K562 (cell line): ENCODE data around the gene PAN3. TPM values are rescaled to one million over a fixed set of nuclear protein-coding genes. Genes with fewer than 3 reads are reported as not detected.

ENCODE experiments used
- ATAC-seq: fragments of 200-7000 bp; cut with Tn5 transposase; 3 replicates; pipeline ENCODE4 v1.9.1; 2020; ENCODE audit warnings: moderate library complexity
- BruUV-seq: library from RNA; stranded (reverse); fragments of 400-500 nt; replicated peaks from 2 replicates; lab custom pipeline; 2021; lab: Mats Ljungman, UMichigan
- CTCF ChIA-PET: fragments of 300-600 bp; formaldehyde crosslinking; extraction: SDS; loops from one replicate; lab custom pipeline; 2021; ENCODE audit warnings: low intra/inter-chr PET ratio; lab: Yijun Ruan, JAX
- POLR2A ChIA-PET: fragments of 300-600, 350-650 bp; sonication (Branson Sonifier 250); formaldehyde crosslinking; extraction: SDS; loops from one replicate; lab custom pipeline; 2021; ENCODE audit warnings: antibody characterized with exemption, inconsistent platforms; lab: Yijun Ruan, JAX
- DNase-seq, 4 experiments: peaks; one replicate each; pipeline versions ENCODE4 v3.0.0 to v3.0.0-alpha.2; 2011 to 2018; ENCODE audit warnings: low spot score in 3 of 4, mixed read lengths in 3 of 4; ENCODE audit errors: extremely low read depth in 1 of 4
- FAIRE-seq: peaks from 2 replicates; lab custom pipeline; 2011; peaks lifted over from hg19 to GRCh38; lab: Jason Lieb, UNC
- H2AFZ ChIP-seq: 2 replicates; pipeline ENCODE4 v1.6.0; 2011; ENCODE audit warnings: low read depth, low read length, control low read depth, inconsistent platforms
- H3K27ac ChIP-seq: fragments of 200-600 bp; 3 replicates; pipeline ENCODE4 v1.8.0; 2011; ENCODE audit warnings: low read depth, mild to moderate bottlenecking, control low read depth, inconsistent platforms, low read length, moderate library complexity, mixed read lengths; ENCODE audit errors: extremely low read depth
- H3K27me3 ChIP-seq, 2 experiments: fragments of 300-600 bp in 1 of 2; 2 replicates in 1 of 2; 3 replicates in 1 of 2; pipeline versions ENCODE4 v1.6.0 to v1.8.0; 2011; ENCODE audit warnings: inconsistent platforms in 2 of 2, low read length in 2 of 2, mild to moderate bottlenecking in 1 of 2, mixed read lengths in 1 of 2, moderate library complexity in 1 of 2; ENCODE audit not compliant: control insufficient read depth in 2 of 2, insufficient read depth in 2 of 2
- H3K36me3 ChIP-seq: fragments of 300-600 bp; 3 replicates; pipeline ENCODE4 v1.8.0; 2011; ENCODE audit warnings: mild to moderate bottlenecking, low read length, inconsistent platforms; ENCODE audit not compliant: control insufficient read depth, insufficient read depth
- H3K4me1 ChIP-seq, 2 experiments: fragments of 200-600 bp in 1 of 2; replicated peaks in 1 of 2; 2 replicates in 1 of 2; 3 replicates in 1 of 2; pipeline versions ENCODE4 v1.5.1 to v1.8.0; 2011; ENCODE audit warnings: inconsistent platforms in 2 of 2, low read length in 2 of 2, mild to moderate bottlenecking in 1 of 2, mixed read lengths in 1 of 2, moderate library complexity in 1 of 2; ENCODE audit not compliant: control insufficient read depth in 2 of 2, insufficient read depth in 2 of 2
- H3K4me2 ChIP-seq: 2 replicates; pipeline ENCODE4 v1.6.1; 2011; ENCODE audit warnings: low read length, control low read depth, inconsistent platforms, mixed read lengths; ENCODE audit not compliant: insufficient read depth
- H3K4me3 ChIP-seq: fragments of 200-600 bp; sonication (generic), shearing (Covaris generic); 2 replicates; pipeline ENCODE4 v1.5.1; 2016; ENCODE audit warnings: control low read depth, inconsistent platforms
- H3K79me2 ChIP-seq: fragments of 200-600 bp; 3 replicates; pipeline ENCODE4 v1.8.0; 2011; ENCODE audit warnings: low read length, inconsistent platforms; ENCODE audit not compliant: control insufficient read depth, insufficient read depth
- H3K9ac ChIP-seq, 2 experiments: 2 replicates each; pipeline versions ENCODE4 v1.6.0 to v1.6.1; 2011; ENCODE audit warnings: low read depth in 2 of 2, low read length in 2 of 2, control low read depth in 1 of 2, inconsistent platforms in 1 of 2, mild to moderate bottlenecking in 1 of 2, mixed read lengths in 1 of 2; ENCODE audit not compliant: insufficient read depth in 1 of 2
- H3K9me1 ChIP-seq: one replicate; pipeline ENCODE4 v1.6.0; 2011; ENCODE audit warnings: inconsistent platforms, mild to moderate bottlenecking, low read length, moderate library complexity; ENCODE audit not compliant: control insufficient read depth, insufficient read depth
- H3K9me3 ChIP-seq: replicated peaks from 2 replicates; pipeline ENCODE4 v1.5.1; 2011; ENCODE audit warnings: low read depth, low read length, inconsistent platforms; ENCODE audit not compliant: control insufficient read depth, insufficient read depth
- H4K20me1 ChIP-seq: replicated peaks from 2 replicates; pipeline ENCODE4 v1.6.1; 2011; ENCODE audit warnings: low read length, inconsistent platforms, mixed read lengths; ENCODE audit not compliant: control insufficient read depth, insufficient read depth
- CAMTA2 ChIP-seq: fragments of 250-450 bp; sonication (Bioruptor Pico); conservative IDR thresholded peaks from 2 replicates; pipeline ENCODE4 v1.5.1; 2022
- CC2D1A ChIP-seq: fragments of 450-650 bp; IDR thresholded peaks from 2 replicates; pipeline ENCODE4 v1.6.1; 2017; ENCODE audit warnings: mild to moderate bottlenecking
- CCNT2 ChIP-seq: IDR thresholded peaks from 2 replicates; pipeline ENCODE4 v1.6.1; 2011; ENCODE audit warnings: borderline replicate concordance, low read depth, mild to moderate bottlenecking, moderate library complexity, mixed read lengths, low read length; ENCODE audit not compliant: insufficient read length; ENCODE audit errors: extremely low read depth
- CHCHD3 ChIP-seq: fragments of 250-450 bp; sonication (Bioruptor Pico); IDR thresholded peaks from 2 replicates; pipeline ENCODE4 v2.1.2; 2022; ENCODE audit warnings: mild to moderate bottlenecking
- ID3 ChIP-seq, 2 experiments: fragments of 250-450 bp in 1 of 2; fragments of 450-650 bp in 1 of 2; sonication (Bioruptor Pico) in 1 of 2; IDR thresholded peaks; 2 replicates each; pipeline versions ENCODE4 v1.6.1 to v1.8.0; 2016 to 2021; ENCODE audit warnings: mild to moderate bottlenecking in 2 of 2, moderate library complexity in 2 of 2, missing compliant biosample characterization in 1 of 2, missing genetic modification characterization in 1 of 2
- MAFF ChIP-seq: IDR thresholded peaks from 2 replicates; pipeline ENCODE4 v1.6.1; 2012; ENCODE audit warnings: low read length, improper control_type of control experiment
- MAFK ChIP-seq: IDR thresholded peaks from 2 replicates; pipeline ENCODE4 v1.6.1; 2011; ENCODE audit warnings: low read length, improper control_type of control experiment
- NRF1 ChIP-seq, 2 experiments: fragments of 450-650 bp; IDR thresholded peaks in 1 of 2; conservative IDR thresholded peaks in 1 of 2; 2 replicates each; pipeline ENCODE4 v1.6.1; 2014; ENCODE audit warnings: mild to moderate bottlenecking in 2 of 2
- PTBP1 ChIP-seq: fragments of 200-400 bp; formaldehyde crosslinking; IDR thresholded peaks from 2 replicates; pipeline ENCODE4 v1.6.1; 2017; ENCODE audit warnings: low read depth, low read length
- RNF219 ChIP-seq: fragments of 250-450 bp; sonication (Bioruptor Pico); IDR thresholded peaks from 2 replicates; pipeline ENCODE4 v1.5.0; 2022; ENCODE audit warnings: mild to moderate bottlenecking
- SRSF1 ChIP-seq: fragments of 200-400 bp; formaldehyde crosslinking; IDR thresholded peaks from 2 replicates; pipeline ENCODE4 v1.6.1; 2017; ENCODE audit warnings: mild to moderate bottlenecking, low read depth, low read length, moderate library complexity
- ZNF277 ChIP-seq: fragments of 250-450 bp; sonication (Bioruptor Pico); IDR thresholded peaks from 2 replicates; pipeline ENCODE4 v1.8.0; 2022; ENCODE audit warnings: inconsistent platforms, mild to moderate bottlenecking, moderate library complexity, borderline replicate concordance
- ZNF445 ChIP-seq: fragments of 250-450 bp; sonication (Bioruptor Pico); IDR thresholded peaks from 2 replicates; pipeline ENCODE4 v1.4.0; 2020; ENCODE audit warnings: low read depth, mild to moderate bottlenecking, moderate library complexity
- ZNF77 ChIP-seq: fragments of 250-450 bp; sonication (Bioruptor Pico); IDR thresholded peaks from 2 replicates; pipeline ENCODE4 v1.5.0; 2020
- WGBS: fragments of 100-300 bp; shearing (Covaris generic); methylation state at CpG from one replicate; pipeline ENCODE4 v1.1.6; 2016; ENCODE audit warnings: low coverage, mixed read lengths; ENCODE audit not compliant: insufficient coverage; ENCODE audit errors: missing lambda C conversion rate; 5-methylcytosine and 5-hydroxymethylcytosine counted together
- in situ Hi-C: fragments of 300-500 bp; cut with MboI; formaldehyde crosslinking; loops from 4 replicates; pipeline ENCODE4 v1.15.0; 2018; ENCODE audit warnings: inconsistent platforms, mixed read lengths
- intact Hi-C: fragments of 100-400 bp; cut with micrococcal nuclease; formaldehyde crosslinking; loops from 2 replicates; pipeline ENCODE4 v1.14.2; 2022
- polyA plus RNA-seq, 8 experiments: library from polyadenylated mRNA; depleted of rRNA in 4 of 8; stranded (reverse) in 5 of 8; unstranded in 3 of 8; fragments of >200 nt; fragmentation: Nextera tagmentation in 2 of 8; fragmentation: Illumina TruSeq in 1 of 8; extraction: Ambion mirVana in 2 of 8; extraction: Trizol in 1 of 8; gene quantifications; 2 replicates each; pipeline versions ENCODE4 v1.2.1 to v1.2.3, GENCODE V29; 2011 to 2014; ENCODE audit warnings: inconsistent platforms in 1 of 8, missing spikeins in 1 of 8
- total RNA-seq, 7 experiments: library from RNA; depleted of rRNA in 6 of 7; stranded (reverse); fragments of >200 nt in 6 of 7; fragmentation: Illumina TruSeq in 2 of 7; extraction: Trizol in 2 of 7; gene quantifications; 2 replicates each; pipeline versions ENCODE4 v1.2.1 to v1.2.3, GENCODE V29; 2011 to 2021; ENCODE audit warnings: low replicate concordance in 1 of 7
- TF ChIP-seq, protein P1 (sequence below): fragments of 250-450 bp; sonication (Bioruptor Pico); IDR thresholded peaks from 2 replicates; pipeline ENCODE4 v1.8.0; 2022; ENCODE audit warnings: inconsistent platforms

PAN3 gene
- total and polyA plus RNA-seq, 9 of the 15 experiments (the other 6 are each of a cell fraction or from before 2014, with no cell fraction given), result 7.2 to 19.9 (median 11.6) TPM

GRCh38 chr13:28204690-28205443 lies 66.5 kb downstream of the PAN3 start:
- H2AFZ ChIP-seq, result no peak overlapping the region
- CTCF ChIA-PET, result no interaction called here
- BruUV-seq, result no TSS peak
- H3K4me3 ChIP-seq, result no peak overlapping the region
- no peak overlapping the region for H3K27ac ChIP-seq
- H3K36me3 ChIP-seq, result peaks cover 3% of the 10 kb centered on the region; the same call in 1 of the 3 replicates
- H3K27me3 ChIP-seq, result no peaks in the 10 kb centered on the region
- no peak for DNase-seq
- no peaks in the 10 kb centered on the region for H3K9me3 ChIP-seq
- H3K9ac ChIP-seq, result no peak overlapping the region
- FAIRE-seq, result no peak
- TF ChIP-seq MAFK (no peak), MAFF (no peak), ZNF77 (CRISPR knock-in tag) (no peak), ZNF277 (CRISPR knock-in tag) (no peak), ZNF445 (CRISPR knock-in tag) (no peak), SRSF1 (no peak), CC2D1A (no peak), CCNT2 (no peak), NRF1 (conservative IDR thresholded peaks at IDR 0.05 in 1 of 2, IDR thresholded peaks at IDR 0.05 in 1 of 2) (no peak), CAMTA2 (no peak), PTBP1 (no peak), CHCHD3 (CRISPR knock-in tag) (no peak), RNF219 (no peak), ID3 (CRISPR knock-in tag; IDR thresholded peaks at IDR 0.05) (no peak), ID3 (tag; IDR thresholded peaks at IDR 0.05) (no peak)
- TF ChIP-seq, protein P1, sequence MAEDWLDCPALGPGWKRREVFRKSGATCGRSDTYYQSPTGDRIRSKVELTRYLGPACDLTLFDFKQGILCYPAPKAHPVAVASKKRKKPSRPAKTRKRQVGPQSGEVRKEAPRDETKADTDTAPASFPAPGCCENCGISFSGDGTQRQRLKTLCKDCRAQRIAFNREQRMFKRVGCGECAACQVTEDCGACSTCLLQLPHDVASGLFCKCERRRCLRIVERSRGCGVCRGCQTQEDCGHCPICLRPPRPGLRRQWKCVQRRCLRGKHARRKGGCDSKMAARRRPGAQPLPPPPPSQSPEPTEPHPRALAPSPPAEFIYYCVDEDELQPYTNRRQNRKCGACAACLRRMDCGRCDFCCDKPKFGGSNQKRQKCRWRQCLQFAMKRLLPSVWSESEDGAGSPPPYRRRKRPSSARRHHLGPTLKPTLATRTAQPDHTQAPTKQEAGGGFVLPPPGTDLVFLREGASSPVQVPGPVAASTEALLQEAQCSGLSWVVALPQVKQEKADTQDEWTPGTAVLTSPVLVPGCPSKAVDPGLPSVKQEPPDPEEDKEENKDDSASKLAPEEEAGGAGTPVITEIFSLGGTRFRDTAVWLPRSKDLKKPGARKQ, result no peak
- H3K4me1 ChIP-seq, result no peaks in the 10 kb centered on the region
- WGBS, result 79% methylated on average over 5 of the region's 5 CpGs
- H4K20me1 ChIP-seq, result no peaks in the 10 kb centered on the region
- no peak for ATAC-seq
- intact Hi-C loops, result no loop called here
- H3K9me1 ChIP-seq, result no peaks in the 10 kb centered on the region
- no peaks in the 10 kb centered on the region for H3K79me2 ChIP-seq
- in situ Hi-C loops, result no loop called here
- no peak overlapping the region for H3K4me2 ChIP-seq
- POLR2A ChIA-PET, result no interaction called here
